Measurements from ENCODE around the gene ZNF710. TPM values are rescaled to one million over a fixed set of nuclear protein-coding genes. Genes with fewer than 3 reads are reported as not detected.

Gene ZNF710
- total RNA-seq, 3 donors from 2014 or later = 30.9 to 42.7 (median 40.2) TPM

DNA sequence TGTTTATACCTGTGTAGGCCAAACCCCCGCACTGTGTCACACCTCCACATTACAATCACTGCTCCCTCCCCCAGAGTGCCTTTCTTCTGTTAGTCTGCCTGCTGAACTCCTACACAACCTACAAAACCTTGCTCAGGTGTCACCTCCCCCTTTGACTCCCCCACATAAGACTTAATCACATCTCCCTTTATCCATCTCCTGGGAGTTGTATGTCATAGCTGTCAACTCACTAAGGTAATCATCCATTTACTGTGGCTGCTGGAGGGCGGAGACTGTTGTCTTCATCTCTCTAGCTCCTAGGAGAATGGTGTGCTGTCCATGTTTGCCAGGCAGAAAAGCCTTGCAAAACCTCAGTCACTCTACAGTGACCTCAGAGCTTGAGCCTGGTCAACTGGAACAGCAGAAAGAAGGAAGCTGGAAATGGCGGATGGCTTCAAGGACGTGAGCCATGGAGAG lies 43.8 kb downstream of the ZNF710 start:
- ATAC-seq = no peak
- no peaks in the 10 kb centered on the region for H3K36me3 ChIP-seq (ENCODE audit: low read depth)
- H3K4me3 ChIP-seq = no peak overlapping the region
- no peaks in the 10 kb centered on the region for H3K9me3 ChIP-seq
- H3K4me1 ChIP-seq (ENCODE audit: low read depth) = peaks cover 25% of the 10 kb centered on the region
- TF ChIP-seq, protein P1, sequence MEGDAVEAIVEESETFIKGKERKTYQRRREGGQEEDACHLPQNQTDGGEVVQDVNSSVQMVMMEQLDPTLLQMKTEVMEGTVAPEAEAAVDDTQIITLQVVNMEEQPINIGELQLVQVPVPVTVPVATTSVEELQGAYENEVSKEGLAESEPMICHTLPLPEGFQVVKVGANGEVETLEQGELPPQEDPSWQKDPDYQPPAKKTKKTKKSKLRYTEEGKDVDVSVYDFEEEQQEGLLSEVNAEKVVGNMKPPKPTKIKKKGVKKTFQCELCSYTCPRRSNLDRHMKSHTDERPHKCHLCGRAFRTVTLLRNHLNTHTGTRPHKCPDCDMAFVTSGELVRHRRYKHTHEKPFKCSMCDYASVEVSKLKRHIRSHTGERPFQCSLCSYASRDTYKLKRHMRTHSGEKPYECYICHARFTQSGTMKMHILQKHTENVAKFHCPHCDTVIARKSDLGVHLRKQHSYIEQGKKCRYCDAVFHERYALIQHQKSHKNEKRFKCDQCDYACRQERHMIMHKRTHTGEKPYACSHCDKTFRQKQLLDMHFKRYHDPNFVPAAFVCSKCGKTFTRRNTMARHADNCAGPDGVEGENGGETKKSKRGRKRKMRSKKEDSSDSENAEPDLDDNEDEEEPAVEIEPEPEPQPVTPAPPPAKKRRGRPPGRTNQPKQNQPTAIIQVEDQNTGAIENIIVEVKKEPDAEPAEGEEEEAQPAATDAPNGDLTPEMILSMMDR (IDR thresholded peaks at IDR 0.05) = no peak
- no peak for DNase-seq
- intact Hi-C loops (cut with DNase I, micrococcal nuclease) = no loop called here

DNA sequence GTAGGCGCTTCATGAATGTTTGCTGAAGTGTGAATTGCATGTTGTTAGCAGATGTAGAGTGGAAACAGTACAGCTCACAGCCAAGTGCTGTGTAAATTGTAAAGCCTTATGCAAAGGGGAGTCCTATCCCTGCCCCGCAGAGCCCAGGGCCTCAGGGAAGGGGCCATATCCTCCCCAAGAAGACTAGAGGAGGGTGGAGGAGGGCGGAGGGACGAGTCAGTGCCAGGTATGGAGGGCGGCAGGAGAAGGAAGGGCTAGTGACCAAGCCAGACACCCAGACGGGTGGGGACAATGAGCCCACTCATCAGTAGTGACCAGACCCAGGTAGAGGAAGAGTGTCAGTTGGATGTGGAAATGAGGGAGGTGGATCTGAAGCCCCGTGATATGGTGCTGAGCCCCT lies 45.2 kb downstream of the ZNF710 start:
- H3K36me3 ChIP-seq (ENCODE audit: low read depth) = no peaks in the 10 kb centered on the region
- peaks cover 20% of the 10 kb centered on the region for H3K4me1 ChIP-seq (ENCODE audit: low read depth)
- intact Hi-C loops (cut with DNase I, micrococcal nuclease) = no loop called here
- no peak overlapping the region for H3K4me3 ChIP-seq
- ATAC-seq (peak; percentile 21), DNase-seq (no peak)
- TF ChIP-seq, protein P1 (IDR thresholded peaks at IDR 0.05) = no peak
- H3K9me3 ChIP-seq = no peaks in the 10 kb centered on the region

DNA sequence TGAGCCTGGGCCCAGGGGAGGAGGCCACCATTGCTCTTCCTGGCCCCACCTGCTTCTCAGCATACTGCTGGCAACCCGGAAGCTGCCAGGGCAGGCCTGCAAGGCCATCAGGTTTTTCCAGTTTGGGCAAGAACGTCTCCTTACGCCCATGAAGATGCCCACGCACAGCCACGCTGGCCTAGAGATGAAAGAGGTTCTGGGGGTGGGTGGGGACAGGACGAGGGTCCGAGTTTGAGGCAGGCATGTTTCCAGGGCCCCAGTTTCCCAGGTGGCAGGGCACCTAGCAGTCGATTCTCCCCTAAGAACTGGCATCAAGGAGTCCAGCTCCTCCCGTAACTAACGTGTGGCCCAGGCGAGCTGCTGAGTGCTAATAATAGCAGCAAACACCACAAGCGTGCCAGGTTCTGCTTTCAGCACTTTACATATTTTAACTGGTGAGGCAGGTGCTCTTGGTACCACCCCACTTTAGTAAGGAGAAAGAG lies 45.8 kb downstream of the ZNF710 start:
- Histone ChIP-seq H3K4me1 (ENCODE audit: low read depth) (peaks cover 20% of the 10 kb centered on the region), H3K4me3 (no peak overlapping the region), H3K9me3 (no peaks in the 10 kb centered on the region), H3K36me3 (ENCODE audit: low read depth) (no peaks in the 10 kb centered on the region)
- TF ChIP-seq, protein P1 (IDR thresholded peaks at IDR 0.05) = no peak
- intact Hi-C loops (cut with DNase I, micrococcal nuclease) = no loop called here
- ATAC-seq (peak; percentile 94), DNase-seq (peak; percentile 80 to 87 (median 85))

DNA sequence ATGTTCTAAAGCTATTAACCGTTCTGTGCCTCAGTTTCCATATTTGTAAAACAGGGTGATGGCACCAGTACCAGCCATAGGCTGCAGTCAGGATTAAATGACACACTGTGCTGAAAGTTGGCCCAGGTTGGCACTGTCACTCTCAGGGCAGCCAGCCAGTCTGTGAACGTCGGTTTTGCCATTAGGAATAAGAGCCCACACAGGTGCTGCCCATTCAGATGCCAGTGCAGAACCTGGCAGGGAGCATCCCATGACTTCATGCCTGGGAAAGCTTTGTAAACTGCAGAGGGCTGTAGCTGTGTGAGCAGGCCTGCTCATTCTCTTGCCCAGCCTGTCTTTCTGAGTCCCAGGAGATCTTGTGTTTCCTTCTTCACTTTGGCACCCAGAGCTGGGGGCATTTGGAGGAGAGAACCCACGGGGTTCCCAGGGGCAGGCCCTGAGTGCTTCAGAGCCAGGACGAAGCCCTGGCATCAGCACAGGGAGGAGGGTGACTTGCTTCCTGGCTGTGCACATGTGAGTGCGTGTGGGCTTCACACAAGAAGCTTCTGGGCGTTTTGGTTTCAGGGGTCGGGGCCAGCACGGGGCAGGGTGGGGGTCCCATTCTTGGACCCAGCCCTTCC lies 46.9 kb downstream of the ZNF710 start:
- ATAC-seq (no peak), DNase-seq (no peak)
- Histone ChIP-seq H3K36me3 (ENCODE audit: low read depth) (no peaks in the 10 kb centered on the region), H3K4me1 (ENCODE audit: low read depth) (peaks cover 20% of the 10 kb centered on the region), H3K4me3 (no peak overlapping the region), H3K9me3 (no peaks in the 10 kb centered on the region)
- intact Hi-C loops (cut with DNase I, micrococcal nuclease) = no loop called here
- TF ChIP-seq, protein P1 (IDR thresholded peaks at IDR 0.05) = no peak

DNA sequence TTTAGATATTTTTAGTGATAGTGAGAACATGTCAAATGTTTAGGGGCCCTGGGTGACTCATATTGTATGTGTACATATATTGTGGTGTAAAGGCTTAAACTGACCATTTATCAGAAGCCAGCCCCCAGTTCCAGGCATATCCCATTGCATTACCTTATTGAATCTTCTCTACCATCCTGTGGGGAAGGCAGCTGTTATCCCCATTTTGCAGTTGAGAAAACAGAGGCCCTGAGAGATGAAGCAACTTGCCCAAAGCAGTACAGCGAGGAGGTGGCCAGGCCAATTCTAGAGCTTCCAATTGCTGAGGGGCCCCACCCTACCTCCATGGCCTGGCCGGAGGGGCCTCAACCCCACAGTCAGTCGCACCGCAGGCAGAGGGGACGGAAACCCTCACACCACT lies 47.9 kb downstream of the ZNF710 start:
- H3K4me3 ChIP-seq = no peak overlapping the region
- H3K36me3 ChIP-seq (ENCODE audit: low read depth) = no peaks in the 10 kb centered on the region
- TF ChIP-seq, protein P1 (IDR thresholded peaks at IDR 0.05) = no peak
- H3K9me3 ChIP-seq = no peaks in the 10 kb centered on the region
- intact Hi-C loops (cut with DNase I, micrococcal nuclease) = no loop called here
- DNase-seq (no peak), ATAC-seq (no peak)
- H3K4me1 ChIP-seq (ENCODE audit: low read depth) = peaks cover 20% of the 10 kb centered on the region
